HL-60/S4 treated with retinoic acid at 250 ng/mL for 4 days and 3 days (cell line): ENCODE results near the gene PTMA.
"Not testable (repeated sequence)": the region's sequence is repeated elsewhere in the genome, so short reads cannot be mapped to it uniquely, and the experiment has no call there.

Experiments used
- in situ Hi-C: fragments of 300-500 bp; cut with MboI; formaldehyde crosslinking; loops from 2 replicates; pipeline ENCODE4 v1.7.0; 2022; ENCODE audit warnings: low sequenced_read_pairs

PTMA gene

GRCh38 chr2:231714639-231715498, 6.5 kb downstream of the PTMA start:
- in situ Hi-C loops, result no loop called here

- in situ Hi-C loops, result no loop called here
These were observed 7.1 kb downstream of the PTMA start for GRCh38 chr2:231715499-231715837.

- in situ Hi-C loops, result no loop called here
These were observed 7.8 kb downstream of the PTMA start for GRCh38 chr2:231715988-231716616.

DNA sequence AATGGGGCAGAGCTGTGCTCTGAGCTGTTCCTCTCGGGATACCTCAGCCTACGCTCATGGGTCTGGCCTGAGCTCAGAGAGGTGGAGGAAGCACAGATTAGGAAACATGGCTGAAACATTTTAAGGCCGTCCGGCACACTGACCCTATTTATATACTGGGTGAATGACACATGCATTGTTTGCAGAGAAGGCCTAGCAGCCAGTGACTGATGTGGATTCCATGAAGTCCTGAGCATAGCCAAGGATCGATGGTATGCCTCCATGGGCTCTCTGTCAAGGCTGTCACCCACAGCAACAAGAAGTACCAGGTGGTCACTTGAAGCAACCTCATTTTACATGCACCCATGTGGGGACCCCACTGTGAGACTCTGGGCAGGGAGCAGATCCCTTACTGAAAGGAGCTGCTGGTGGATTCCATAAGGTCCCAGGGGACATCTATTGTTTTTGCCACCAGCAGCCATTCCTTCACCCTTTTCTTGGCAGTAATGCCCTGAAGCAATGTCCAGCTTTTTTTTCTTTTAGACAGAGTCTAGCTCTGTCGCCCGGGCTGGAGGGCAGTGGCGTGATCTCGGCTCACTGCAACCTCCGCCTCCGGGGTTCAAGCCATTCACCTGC, 8.4 kb downstream of the PTMA start:
- in situ Hi-C loops, result no loop called here

- in situ Hi-C loops, result no loop called here
These were observed 9.2 kb downstream of the PTMA start for GRCh38 chr2:231717281-231718171.

GRCh38 chr2:231718799-231719198, 10.5 kb downstream of the PTMA start:
- in situ Hi-C loops, result no loop called here

- in situ Hi-C loops, result no loop called here
These were observed 12.1 kb downstream of the PTMA start for GRCh38 chr2:231720292-231720986.

- in situ Hi-C loops, result no loop called here
These were observed 13.0 kb downstream of the PTMA start for GRCh38 chr2:231720987-231721966.

- in situ Hi-C loops, result no loop called here
These were observed 14.5 kb downstream of the PTMA start for GRCh38 chr2:231722721-231723307.

- in situ Hi-C loops, result no loop called here
These were observed 17.2 kb downstream of the PTMA start for GRCh38 chr2:231725476-231725875.

- in situ Hi-C loops, result no loop called here
These were observed 18.0 kb downstream of the PTMA start for GRCh38 chr2:231726276-231726675.

GRCh38 chr2:231727621-231728020, 19.3 kb downstream of the PTMA start:
- in situ Hi-C loops, result no loop called here

- in situ Hi-C loops, result no loop called here
These were observed 24.3 kb downstream of the PTMA start for GRCh38 chr2:231732604-231733003.

- in situ Hi-C loops, result no loop called here
These were observed 29.4 kb downstream of the PTMA start for GRCh38 chr2:231737761-231738160.

DNA sequence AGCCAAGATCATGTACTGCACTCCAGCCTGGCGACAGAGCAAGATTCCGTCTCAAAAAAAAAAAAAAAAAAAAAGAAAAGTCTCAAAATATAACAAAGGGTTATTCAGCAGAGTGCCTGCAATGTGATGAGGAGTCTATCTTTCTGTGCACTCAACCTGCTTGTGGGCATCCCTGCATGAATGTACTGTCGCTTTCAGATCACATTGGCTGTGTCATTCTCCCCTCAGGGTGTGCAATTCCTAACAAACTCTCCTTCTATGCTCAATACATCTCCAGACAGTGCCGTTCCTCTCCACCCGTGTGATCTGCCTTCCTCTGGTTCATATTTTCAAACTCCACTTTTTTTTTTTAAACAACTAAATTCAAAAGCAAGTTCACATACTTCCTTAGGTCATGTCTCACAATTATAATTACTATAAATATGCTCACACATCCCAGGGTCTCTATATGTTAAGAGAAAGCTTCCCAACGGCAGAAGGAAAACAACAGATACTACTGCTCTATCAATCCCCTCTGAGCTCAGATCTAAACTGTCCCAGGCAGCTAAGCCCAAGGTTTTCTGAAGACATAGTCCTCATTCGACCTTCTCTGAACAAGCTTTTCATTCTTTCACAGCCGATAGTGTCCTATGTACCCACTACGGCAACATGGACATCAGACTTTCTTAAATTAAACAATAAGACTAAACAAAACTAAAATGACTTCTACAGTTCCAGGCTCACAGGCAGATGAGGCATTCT, 35.2 kb downstream of the PTMA start:
- in situ Hi-C loops, result no loop called here

- in situ Hi-C loops, result no loop called here
These were observed 37.1 kb downstream of the PTMA start for GRCh38 chr2:231745303-231746038.

- in situ Hi-C loops, result not testable (repeated sequence)
These were observed 40.0 kb downstream of the PTMA start for GRCh38 chr2:231748153-231748896.
